HG03378 (cell line): ENCODE results near the gene CTTNBP2.

ENCODE experiments used
- ATAC-seq: cut with Tn5 transposase; IDR thresholded peaks from one replicate; pipeline ENCODE4 v1.9.1; 2021; ENCODE audit warnings: mild to moderate bottlenecking, moderate library complexity; ENCODE audit not compliant: unreplicated experiment

The CTTNBP2 gene, protein sequence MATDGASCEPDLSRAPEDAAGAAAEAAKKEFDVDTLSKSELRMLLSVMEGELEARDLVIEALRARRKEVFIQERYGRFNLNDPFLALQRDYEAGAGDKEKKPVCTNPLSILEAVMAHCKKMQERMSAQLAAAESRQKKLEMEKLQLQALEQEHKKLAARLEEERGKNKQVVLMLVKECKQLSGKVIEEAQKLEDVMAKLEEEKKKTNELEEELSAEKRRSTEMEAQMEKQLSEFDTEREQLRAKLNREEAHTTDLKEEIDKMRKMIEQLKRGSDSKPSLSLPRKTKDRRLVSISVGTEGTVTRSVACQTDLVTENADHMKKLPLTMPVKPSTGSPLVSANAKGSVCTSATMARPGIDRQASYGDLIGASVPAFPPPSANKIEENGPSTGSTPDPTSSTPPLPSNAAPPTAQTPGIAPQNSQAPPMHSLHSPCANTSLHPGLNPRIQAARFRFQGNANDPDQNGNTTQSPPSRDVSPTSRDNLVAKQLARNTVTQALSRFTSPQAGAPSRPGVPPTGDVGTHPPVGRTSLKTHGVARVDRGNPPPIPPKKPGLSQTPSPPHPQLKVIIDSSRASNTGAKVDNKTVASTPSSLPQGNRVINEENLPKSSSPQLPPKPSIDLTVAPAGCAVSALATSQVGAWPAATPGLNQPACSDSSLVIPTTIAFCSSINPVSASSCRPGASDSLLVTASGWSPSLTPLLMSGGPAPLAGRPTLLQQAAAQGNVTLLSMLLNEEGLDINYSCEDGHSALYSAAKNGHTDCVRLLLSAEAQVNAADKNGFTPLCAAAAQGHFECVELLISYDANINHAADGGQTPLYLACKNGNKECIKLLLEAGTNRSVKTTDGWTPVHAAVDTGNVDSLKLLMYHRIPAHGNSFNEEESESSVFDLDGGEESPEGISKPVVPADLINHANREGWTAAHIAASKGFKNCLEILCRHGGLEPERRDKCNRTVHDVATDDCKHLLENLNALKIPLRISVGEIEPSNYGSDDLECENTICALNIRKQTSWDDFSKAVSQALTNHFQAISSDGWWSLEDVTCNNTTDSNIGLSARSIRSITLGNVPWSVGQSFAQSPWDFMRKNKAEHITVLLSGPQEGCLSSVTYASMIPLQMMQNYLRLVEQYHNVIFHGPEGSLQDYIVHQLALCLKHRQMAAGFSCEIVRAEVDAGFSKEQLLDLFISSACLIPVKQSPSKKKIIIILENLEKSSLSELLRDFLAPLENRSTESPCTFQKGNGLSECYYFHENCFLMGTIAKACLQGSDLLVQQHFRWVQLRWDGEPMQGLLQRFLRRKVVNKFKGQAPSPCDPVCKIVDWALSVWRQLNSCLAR (N-terminal part only)

DNA sequence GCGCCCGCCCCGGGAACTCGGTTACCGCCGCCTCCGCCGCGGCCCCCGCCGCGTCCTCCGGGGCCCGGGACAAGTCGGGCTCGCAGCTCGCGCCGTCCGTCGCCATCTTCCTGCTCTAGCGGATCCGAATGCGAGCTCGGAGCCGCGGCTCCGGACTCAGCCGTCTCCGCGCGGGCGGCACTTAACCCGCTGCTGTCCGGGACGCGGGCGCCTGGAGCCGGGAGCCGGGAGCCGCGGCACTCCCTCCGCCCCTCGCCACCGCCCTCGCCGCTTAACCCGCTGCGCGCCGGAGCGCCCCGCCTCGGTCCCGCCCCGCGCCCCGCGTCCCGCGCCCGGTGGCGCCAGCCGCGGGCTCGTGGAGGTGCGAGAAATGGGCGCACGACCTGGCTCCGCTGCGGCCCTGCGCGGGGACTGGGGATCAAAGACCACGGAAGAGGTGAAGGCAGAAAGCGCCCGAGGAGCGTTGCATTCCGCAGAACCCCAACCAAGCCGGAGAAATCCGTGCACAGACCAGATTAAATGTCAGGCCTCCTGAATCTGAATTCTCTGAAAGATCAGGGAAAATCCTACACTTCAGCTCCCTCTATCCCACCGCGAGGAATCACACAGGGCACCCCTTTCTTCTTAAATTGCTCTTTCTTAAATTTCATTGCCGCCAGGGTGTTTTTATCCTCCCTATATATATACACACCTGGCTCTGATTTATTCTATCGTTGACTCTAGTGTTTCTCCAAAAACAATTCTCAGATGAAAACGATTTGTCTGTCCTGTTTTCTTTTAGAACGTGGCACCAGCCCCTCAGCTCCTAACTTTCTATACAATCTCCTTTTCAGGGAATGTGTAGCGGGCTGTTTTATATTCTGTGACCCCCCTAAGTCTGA is at the start of gene CTTNBP2:
TSS of gene CTTNBP2 (minus strand) at position 132 of the 881 bp plus-strand sequence. CDS start at position 106, 26 bp downstream.
- no peak for ATAC-seq

GRCh38 chr7:117916309-117916708 is 43.1 kb upstream of the CTTNBP2 start:
- no peak for ATAC-seq

DNA sequence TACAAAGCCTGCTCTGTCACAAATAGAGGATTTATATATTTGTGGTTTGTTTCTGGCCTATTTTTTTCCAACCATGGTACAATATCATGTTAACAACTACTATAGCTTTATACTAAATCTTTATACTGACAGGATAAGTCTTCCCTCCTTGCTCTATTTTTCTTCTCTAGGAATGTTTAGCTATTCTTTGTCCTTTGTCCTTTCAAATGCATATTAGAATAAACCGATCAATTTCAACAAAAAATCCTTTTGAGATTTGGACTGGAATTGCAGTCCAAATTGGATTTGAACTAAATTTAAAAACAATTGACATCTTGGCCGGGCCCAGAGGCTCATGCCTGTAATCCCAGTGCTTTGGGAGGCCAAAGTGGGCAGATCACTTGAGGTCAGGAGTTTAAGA is 39.2 kb upstream of the CTTNBP2 start:
- no peak for ATAC-seq

DNA sequence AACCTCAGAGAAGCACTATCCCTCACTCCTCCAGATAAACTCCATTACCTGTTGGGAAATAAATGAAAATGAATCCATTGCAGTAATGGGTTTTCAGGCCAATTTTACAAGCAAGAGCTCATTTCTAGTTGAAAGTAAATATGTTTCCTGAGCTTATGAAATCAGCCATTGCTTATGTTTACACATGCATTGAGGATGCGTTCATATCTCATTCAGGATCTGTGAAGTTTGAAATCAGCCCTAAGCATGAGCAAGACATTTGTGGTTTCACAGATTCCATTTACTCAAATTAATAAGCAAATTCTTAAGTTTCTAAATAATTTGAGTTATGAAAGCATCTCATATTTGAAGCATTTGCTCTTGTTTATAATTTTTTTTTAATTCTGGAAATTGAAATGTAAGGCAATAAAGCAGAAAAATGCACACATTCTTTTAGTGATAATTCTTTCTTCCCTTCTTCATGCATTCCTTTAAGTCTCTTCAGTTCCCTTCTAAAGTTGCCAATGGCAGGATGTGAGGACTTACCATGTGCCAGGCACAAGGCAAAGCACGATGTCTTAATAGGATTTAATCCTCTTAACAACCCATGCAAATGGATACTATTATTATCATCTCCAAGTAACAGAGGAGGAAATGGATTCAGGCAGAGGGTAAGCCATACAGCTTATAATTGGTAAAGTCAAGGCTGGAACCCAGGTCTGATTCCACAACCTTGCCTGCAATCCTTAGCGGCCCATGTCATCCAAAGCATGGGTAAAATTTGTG is 35.0 kb upstream of the CTTNBP2 start:
- no peak for ATAC-seq

- ATAC-seq: no peak
Measured at GRCh38 chr7:117907049-117907640, 33.9 kb upstream of the CTTNBP2 start.

DNA sequence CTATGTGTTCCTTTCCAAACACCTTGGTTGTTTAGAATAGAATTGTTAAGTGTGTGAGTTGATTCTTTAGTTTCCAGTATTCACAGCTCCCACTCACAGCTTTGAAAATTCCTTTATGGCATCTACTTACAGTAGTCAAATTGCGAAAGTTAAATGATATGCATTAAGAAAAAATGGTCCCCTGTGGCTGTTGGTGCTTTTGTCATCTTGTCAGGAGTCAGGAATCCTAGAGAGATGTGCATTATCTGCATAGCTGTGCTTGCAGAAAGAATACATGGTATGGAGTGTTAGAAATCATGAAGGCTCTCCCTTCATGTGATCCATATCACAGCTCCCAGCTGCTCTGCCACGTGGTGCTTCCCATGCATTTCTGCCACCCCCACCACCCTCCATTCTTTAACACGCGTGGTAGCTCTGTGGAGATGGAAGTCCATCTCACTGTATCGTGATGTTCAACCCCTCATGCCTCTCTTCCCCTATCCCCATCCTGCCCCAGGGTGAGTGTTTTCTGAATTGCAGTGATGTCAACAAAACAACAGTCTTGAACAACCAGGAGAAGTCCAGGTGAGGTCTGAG is 29.2 kb upstream of the CTTNBP2 start:
- ATAC-seq: no peak

DNA sequence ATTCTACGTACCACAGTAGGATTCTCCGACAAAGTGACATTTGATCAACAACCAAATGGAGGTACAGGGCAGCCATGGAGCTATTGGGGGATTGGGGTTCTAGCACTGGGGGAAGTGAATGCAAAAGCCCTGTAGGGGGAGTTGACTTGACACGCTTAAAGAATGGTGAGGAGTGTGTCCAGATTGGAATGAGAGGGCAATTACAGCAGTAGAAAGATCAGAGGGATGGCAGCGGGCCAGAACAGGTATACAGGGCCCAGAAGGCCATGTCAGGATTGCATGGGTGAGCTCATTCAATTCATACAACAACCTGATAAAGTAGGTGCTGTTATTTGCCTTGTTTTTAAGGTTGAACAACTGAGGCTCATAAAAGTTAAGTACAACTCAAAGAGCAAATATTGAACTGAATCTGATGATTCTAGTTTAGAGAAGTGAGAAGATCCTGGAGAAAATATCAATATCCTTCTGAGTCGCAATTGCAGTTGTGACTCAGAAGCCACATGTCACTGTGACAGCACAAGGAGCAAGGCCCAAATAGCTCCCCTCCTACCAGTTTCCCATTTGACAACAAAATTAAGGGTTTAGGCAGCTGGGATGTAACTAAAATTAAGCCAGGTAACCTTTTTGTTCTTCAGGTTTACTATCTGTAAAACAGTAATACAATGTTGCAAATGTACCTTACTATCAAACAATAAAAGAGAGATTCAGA is 28.0 kb upstream of the CTTNBP2 start:
- no peak for ATAC-seq

- ATAC-seq: no peak
Measured at GRCh38 chr7:117896339-117896738, 23.1 kb upstream of the CTTNBP2 start.

DNA sequence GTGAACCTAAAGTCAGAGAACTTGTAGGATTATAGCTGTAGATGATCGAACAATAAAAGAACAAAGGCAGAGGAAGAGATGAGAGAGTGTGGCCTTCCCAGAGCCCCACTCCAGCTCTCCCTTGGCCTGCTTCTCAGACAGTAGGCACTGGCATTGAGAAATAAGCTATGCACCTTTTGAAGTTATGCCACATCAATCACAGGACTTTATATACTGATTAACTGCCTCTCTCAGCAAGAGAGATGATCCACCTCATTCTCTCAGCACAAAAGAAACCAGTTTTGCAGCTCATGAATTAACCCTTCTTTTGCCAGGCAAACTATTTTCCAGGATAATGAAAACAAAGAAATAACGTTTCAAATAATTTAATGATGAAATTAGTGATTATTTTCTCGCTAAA is 22.0 kb upstream of the CTTNBP2 start:
- no peak for ATAC-seq

DNA sequence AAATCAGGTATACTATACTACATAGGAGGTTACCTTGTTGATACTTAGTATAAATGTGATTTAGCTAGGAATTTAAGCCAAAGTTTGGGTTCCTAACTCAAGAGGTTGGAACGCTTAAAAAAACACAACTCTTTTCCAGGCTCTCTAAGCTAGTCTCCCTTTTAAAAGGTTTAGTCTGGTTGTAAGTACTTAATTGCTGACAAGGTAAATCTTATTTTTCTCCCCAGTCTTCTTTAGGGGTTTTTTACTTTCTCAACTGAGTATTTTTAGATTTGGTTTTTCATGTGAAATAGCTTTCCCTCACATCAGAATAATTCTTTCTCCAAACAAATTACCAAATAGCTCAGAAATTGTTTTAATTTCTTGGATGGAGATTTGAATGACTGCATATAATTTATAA is 20.8 kb upstream of the CTTNBP2 start:
- no peak for ATAC-seq

DNA sequence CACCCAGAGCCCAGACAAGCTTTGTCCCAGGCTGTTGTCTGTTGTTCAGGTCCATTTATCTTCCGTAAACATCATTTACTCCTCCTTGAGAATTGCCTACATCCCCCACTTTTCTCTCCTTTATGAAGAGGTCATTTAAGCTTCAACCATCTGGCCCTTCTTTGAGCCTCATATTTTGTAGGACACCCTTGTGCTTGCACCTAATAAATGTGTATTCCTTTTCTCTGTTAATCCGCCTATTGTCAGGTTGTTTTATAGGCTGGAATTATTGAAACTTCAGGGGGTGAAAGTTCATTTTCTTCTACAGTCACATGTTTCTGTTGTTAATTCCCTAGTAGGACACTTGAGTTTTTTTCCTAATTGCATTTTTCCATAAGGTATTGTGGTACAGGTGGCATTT is 19.6 kb upstream of the CTTNBP2 start:
- ATAC-seq: no peak

- ATAC-seq: no peak
Measured at GRCh38 chr7:117889611-117890010, 16.4 kb upstream of the CTTNBP2 start.

DNA sequence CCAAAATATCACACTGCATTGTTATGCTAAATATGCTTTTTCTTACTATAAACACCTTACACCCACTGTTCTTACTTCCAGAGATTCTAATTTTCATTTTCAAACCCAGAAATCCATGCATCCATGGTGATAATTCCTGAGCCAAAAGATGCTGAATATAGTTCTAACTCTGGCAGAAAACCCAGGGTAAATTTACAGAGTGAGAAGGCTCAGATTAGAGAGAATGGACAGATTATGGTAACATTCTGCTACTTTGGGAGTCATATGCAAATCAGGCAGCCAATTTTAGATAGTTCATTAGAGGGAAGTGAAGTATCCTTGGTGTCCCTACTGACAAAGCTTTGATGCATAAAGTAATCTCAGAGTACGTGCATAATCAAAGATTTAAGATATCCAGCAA is 15.4 kb upstream of the CTTNBP2 start:
- no peak for ATAC-seq

- no peak for ATAC-seq
Measured at GRCh38 chr7:117882594-117882993, 9.4 kb upstream of the CTTNBP2 start.

DNA sequence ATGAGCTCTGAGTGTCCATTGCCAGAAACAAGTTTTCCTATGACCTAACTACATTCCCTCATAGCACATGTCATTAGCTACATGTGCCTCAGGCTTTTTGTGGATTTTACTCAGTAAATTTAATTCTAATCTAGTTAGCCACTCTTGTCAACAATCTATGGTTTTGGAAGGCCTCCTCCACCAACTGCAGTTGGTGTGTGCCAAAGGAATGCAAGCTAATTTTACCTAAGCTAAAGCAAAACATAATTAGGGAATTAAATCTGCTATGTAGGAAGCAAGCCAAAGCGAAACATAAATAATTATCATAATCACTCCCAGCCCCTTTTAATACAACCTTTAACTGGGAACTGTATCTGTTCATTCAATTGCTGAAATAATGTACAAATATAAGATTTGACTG is 3.5 kb upstream of the CTTNBP2 start:
- ATAC-seq: no peak

- ATAC-seq: no peak
Measured at GRCh38 chr7:117875566-117875965, 2.3 kb upstream of the CTTNBP2 start.

- no peak for ATAC-seq
Measured at GRCh38 chr7:117874191-117874700, 1.0 kb upstream of the CTTNBP2 start.
